PC-3 (cell line): ENCODE results near the gene ASTN2. TPM values are rescaled to one million over a fixed set of nuclear protein-coding genes. Genes with fewer than 3 reads are reported as not detected.

Experiments
- ATAC-seq: fragments of 200-7000 bp; cut with Tn5 transposase; 2 replicates; pipeline ENCODE4 v1.9.1; 2020; ENCODE audit warnings: mild to moderate bottlenecking, moderate library complexity
- BruUV-seq: library from RNA; stranded (reverse); fragments of 400-500 nt; replicated peaks from 2 replicates; lab custom pipeline; 2021; lab: Mats Ljungman, UMichigan
- CTCF ChIA-PET: fragments of 300-600 bp; sonication (Branson Sonifier 250); formaldehyde crosslinking; loops from one replicate; lab custom pipeline; 2022; ENCODE audit warnings: antibody characterized with exemption; lab: Charles Lee
- POLR2A ChIA-PET: fragments of 300-600 bp; sonication (Branson Sonifier 250); formaldehyde crosslinking; loops from one replicate; lab custom pipeline; 2022; ENCODE audit warnings: antibody characterized with exemption; ENCODE audit not compliant: unreplicated experiment; lab: Charles Lee
- DNase-seq: peaks from one replicate; pipeline ENCODE4 v3.0.0-alpha.2; 2015
- H2AFZ ChIP-seq: fragments of 300-600 bp; sonication (generic); 2 replicates; pipeline ENCODE4 v1.6.0; 2016; ENCODE audit warnings: antibody characterized with exemption, low read length
- H3F3A ChIP-seq: fragments of 300-600 bp; sonication (generic); one replicate; pipeline ENCODE4 v1.6.0; 2017; ENCODE audit warnings: antibody characterized with exemption, low read length, control low read depth, mild to moderate bottlenecking; ENCODE audit not compliant: unreplicated experiment
- H3K27ac ChIP-seq: fragments of 300-600 bp; sonication (generic); 2 replicates; pipeline ENCODE4 v1.5.1; 2016; ENCODE audit warnings: mild to moderate bottlenecking, low read length
- H3K27me3 ChIP-seq: fragments of 300-600 bp; sonication (generic); 2 replicates; pipeline ENCODE4 v1.6.1; 2016; ENCODE audit warnings: low read length, mixed read lengths
- H3K36me3 ChIP-seq: fragments of 300-600 bp; sonication (generic); 2 replicates; pipeline ENCODE4 v1.6.1; 2016; ENCODE audit warnings: low read depth, mixed run types, low read length, mixed read lengths
- H3K4me1 ChIP-seq: fragments of 300-600 bp; sonication (generic); 2 replicates; pipeline ENCODE4 v1.5.1; 2016; ENCODE audit warnings: low read length; ENCODE audit not compliant: insufficient read depth
- H3K4me2 ChIP-seq: fragments of 300-600 bp; sonication (generic); 2 replicates; pipeline ENCODE4 v1.6.0; 2016; ENCODE audit warnings: low read length
- H3K4me3 ChIP-seq: fragments of 300-600 bp; sonication (generic); 2 replicates; pipeline ENCODE4 v1.5.1; 2016; ENCODE audit warnings: mild to moderate bottlenecking, low read length, mixed read lengths
- H3K79me2 ChIP-seq: fragments of 300-600 bp; sonication (generic); 2 replicates; pipeline ENCODE4 v1.6.1; 2017; ENCODE audit warnings: low read length, mixed read lengths
- H3K9ac ChIP-seq: fragments of 300-600 bp; sonication (generic); 2 replicates; pipeline ENCODE4 v1.6.0; 2016; ENCODE audit warnings: mild to moderate bottlenecking, low read length
- H3K9me2 ChIP-seq: fragments of 300-600 bp; sonication (generic); replicated peaks from 2 replicates; pipeline ENCODE4 v1.6.1; 2016; ENCODE audit warnings: mixed run types, low read length, mixed read lengths
- H3K9me3 ChIP-seq: fragments of 300-600 bp; sonication (generic); 2 replicates; pipeline ENCODE4 v1.6.1; 2016; ENCODE audit warnings: low read length, mixed read lengths
- H4K20me1 ChIP-seq: fragments of 300-600 bp; sonication (generic); 2 replicates; pipeline ENCODE4 v1.6.1; 2016; ENCODE audit warnings: low read length, mixed read lengths
- EZH2 ChIP-seq: fragments of 300-600 bp; sonication (generic); IDR thresholded peaks from one replicate; pipeline ENCODE4 v1.6.1; 2017; ENCODE audit warnings: antibody characterized with exemption, mild to moderate bottlenecking, low read length; ENCODE audit not compliant: unreplicated experiment
- EZH2phosphoT487 ChIP-seq: fragments of 300-600 bp; sonication (generic); IDR thresholded peaks from 2 replicates; pipeline ENCODE4 v1.6.1; 2018; ENCODE audit warnings: mild to moderate bottlenecking, antibody characterized with exemption, low read length, borderline replicate concordance
- intact Hi-C: fragments of 100-400 bp; cut with micrococcal nuclease; formaldehyde crosslinking; loops from 2 replicates; pipeline ENCODE4 v1.9.0; 2023
- total RNA-seq: library from RNA; depleted of rRNA; stranded (reverse); fragments of >200 nt; gene quantifications from 2 replicates; pipeline ENCODE4 v1.2.3, GENCODE V29; 2014
- TF ChIP-seq, protein P1 (sequence below): fragments of 300-600 bp; sonication (generic); conservative IDR thresholded peaks from 2 replicates; pipeline ENCODE4 v1.5.1; 2017; ENCODE audit warnings: antibody characterized with exemption, low read depth, mild to moderate bottlenecking, low read length

Gene ASTN2
- total RNA-seq, 1 experiment from 2014 or later, result 3.5 TPM

DNA sequence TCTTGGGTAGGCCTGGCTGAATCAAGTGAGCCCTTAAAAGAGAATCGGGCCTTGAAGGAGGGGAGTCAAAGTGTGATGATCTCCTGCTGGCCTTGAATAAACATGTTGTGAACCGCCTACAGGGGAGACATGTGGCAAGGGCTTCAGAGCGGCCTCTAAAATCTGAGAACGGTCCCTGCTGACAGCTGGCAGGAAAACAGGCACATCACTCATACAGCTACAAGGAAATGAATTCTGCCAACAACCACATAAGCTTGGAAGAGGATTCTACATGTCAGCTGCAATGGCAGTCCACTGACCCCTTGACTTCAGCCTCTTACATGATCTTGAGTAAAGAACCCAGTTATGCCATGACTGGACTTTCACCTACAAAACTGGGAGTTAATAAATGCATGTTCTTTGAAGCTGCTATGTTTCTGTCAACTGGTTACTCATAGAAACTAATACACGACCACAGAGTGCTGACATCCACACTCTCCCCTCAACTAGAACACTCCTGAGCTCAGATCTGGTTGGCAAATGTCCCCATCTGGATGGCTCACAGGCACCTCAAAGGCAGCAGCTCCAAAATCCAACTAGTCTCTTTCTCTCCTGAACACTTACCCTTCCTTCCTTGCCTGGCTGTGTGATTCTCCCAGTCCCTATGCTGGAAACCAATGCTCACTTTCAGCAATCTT lies 333.1 kb downstream of the ASTN2 start:
- Histone ChIP-seq H3F3A (no peaks in the 10 kb centered on the region), H3K36me3 (no peaks in the 10 kb centered on the region), H3K4me3 (no peak overlapping the region), H3K79me2 (no peaks in the 10 kb centered on the region), H2AFZ (no peak overlapping the region), H3K9me2 (no peaks in the 10 kb centered on the region), H3K27me3 (no peaks in the 10 kb centered on the region), H3K4me1 (no peaks in the 10 kb centered on the region), H4K20me1 (no peaks in the 10 kb centered on the region), H3K9ac (no peak overlapping the region), H3K27ac (no peak overlapping the region), H3K9me3 (no peaks in the 10 kb centered on the region), H3K4me2 (no peak overlapping the region)
- intact Hi-C loops, result no loop called here
- ChIA-PET CTCF (no interaction called here), POLR2A (no interaction called here)
- no TSS peak for BruUV-seq
- ATAC-seq, result no peak
- TF ChIP-seq, protein P1, sequence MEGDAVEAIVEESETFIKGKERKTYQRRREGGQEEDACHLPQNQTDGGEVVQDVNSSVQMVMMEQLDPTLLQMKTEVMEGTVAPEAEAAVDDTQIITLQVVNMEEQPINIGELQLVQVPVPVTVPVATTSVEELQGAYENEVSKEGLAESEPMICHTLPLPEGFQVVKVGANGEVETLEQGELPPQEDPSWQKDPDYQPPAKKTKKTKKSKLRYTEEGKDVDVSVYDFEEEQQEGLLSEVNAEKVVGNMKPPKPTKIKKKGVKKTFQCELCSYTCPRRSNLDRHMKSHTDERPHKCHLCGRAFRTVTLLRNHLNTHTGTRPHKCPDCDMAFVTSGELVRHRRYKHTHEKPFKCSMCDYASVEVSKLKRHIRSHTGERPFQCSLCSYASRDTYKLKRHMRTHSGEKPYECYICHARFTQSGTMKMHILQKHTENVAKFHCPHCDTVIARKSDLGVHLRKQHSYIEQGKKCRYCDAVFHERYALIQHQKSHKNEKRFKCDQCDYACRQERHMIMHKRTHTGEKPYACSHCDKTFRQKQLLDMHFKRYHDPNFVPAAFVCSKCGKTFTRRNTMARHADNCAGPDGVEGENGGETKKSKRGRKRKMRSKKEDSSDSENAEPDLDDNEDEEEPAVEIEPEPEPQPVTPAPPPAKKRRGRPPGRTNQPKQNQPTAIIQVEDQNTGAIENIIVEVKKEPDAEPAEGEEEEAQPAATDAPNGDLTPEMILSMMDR, result no peak
- TF ChIP-seq EZH2 (no peak), EZH2phosphoT487 (no peak)
- DNase-seq, result no peak

DNA sequence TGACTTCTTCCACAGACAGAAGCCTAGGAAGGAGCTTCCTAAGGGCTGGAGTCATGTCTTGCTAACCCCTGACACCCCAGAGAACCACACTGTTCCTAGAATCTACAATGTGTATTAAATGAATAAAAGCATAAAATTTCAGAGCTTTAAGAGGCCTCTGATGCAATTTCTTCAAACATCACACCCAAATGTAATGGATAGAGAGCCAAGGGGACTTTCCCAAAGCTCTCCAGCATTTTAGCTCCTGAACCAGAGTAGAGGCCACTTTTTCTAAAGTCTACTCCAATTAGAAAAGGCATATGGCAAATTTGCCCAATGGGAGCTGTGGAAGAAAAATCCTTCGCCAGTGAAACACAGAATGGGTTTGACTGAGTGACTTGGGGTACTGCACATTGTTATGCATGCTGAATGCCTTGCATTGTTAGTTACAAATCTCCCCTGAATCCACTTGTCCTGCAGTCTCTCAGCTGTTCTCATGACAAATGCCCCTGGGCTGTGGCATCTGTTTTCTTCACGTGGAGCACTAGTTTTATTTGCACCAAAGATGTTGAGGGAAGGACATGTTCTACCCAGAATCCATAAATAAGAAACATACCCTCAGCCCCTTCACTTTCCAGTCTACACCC lies 334.0 kb downstream of the ASTN2 start:
- Histone ChIP-seq H2AFZ (no peak overlapping the region), H3K4me2 (no peak overlapping the region), H3F3A (no peaks in the 10 kb centered on the region), H4K20me1 (no peaks in the 10 kb centered on the region), H3K27me3 (no peaks in the 10 kb centered on the region), H3K4me3 (no peak overlapping the region), H3K9me2 (no peaks in the 10 kb centered on the region), H3K79me2 (no peaks in the 10 kb centered on the region), H3K27ac (no peak overlapping the region), H3K9me3 (no peaks in the 10 kb centered on the region), H3K36me3 (no peaks in the 10 kb centered on the region), H3K9ac (no peak overlapping the region), H3K4me1 (no peaks in the 10 kb centered on the region)
- intact Hi-C loops, result no loop called here
- POLR2A ChIA-PET, result no interaction called here
- CTCF ChIA-PET, result no interaction called here
- no peak for DNase-seq
- BruUV-seq, result no TSS peak
- no peak for TF ChIP-seq EZH2
- ATAC-seq, result no peak

DNA sequence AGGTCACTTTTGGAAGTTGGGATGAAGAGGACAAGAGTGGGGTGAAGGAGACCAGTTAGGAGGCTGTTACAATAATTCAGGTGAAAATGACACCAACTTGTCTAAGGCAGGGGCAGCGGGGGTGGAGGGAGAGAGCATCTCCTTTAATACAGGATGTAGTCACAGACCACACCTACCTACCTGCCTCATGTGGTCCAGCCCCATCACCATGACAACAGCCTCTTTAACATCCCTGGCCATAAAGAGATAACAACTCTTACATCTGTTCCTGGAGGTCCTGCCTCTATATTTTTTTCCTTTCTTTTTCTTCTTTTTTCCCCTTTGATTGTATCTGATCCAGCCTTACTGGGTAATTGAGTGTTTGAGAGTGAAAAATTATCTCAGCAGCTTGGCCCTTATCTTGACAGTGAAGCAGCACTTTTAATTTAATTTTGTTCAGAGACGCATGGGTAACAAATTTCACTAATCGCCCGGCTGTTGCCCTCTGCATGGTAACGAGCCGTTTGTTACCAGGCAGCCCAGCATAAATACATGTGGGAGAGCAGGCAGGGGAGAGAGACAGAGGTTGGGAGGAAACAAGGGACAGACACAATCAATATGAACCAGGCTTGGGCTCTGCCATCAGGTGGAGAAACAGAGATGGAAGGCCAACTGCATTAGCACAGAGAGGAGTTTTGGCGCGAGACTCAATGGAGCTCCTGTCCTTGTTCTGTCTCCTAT lies 338.1 kb downstream of the ASTN2 start:
- no TSS peak for BruUV-seq
- no peak for DNase-seq
- Histone ChIP-seq H3K79me2 (no peaks in the 10 kb centered on the region), H4K20me1 (no peaks in the 10 kb centered on the region), H3K36me3 (no peaks in the 10 kb centered on the region), H3K9ac (no peak overlapping the region), H3F3A (no peaks in the 10 kb centered on the region), H3K27me3 (no peaks in the 10 kb centered on the region), H3K9me2 (no peaks in the 10 kb centered on the region), H3K27ac (no peak overlapping the region), H2AFZ (no peak overlapping the region), H3K4me1 (no peaks in the 10 kb centered on the region), H3K9me3 (no peaks in the 10 kb centered on the region), H3K4me3 (no peak overlapping the region), H3K4me2 (no peak overlapping the region)
- ATAC-seq, result no peak
- TF ChIP-seq, protein P1, result no peak
- no peak for TF ChIP-seq EZH2
- TF ChIP-seq EZH2phosphoT487, result no peak
- CTCF ChIA-PET, result no interaction called here
- POLR2A ChIA-PET, result no interaction called here
- intact Hi-C loops, result no loop called here
